ENCODE data around the gene ADH1B. TPM values are rescaled to one million over a fixed set of nuclear protein-coding genes. Genes with fewer than 3 reads are reported as not detected.

The ADH1B gene
- total and polyA plus RNA-seq, 11 donors: 9.3 to 304 (median 39.2) TPM

DNA sequence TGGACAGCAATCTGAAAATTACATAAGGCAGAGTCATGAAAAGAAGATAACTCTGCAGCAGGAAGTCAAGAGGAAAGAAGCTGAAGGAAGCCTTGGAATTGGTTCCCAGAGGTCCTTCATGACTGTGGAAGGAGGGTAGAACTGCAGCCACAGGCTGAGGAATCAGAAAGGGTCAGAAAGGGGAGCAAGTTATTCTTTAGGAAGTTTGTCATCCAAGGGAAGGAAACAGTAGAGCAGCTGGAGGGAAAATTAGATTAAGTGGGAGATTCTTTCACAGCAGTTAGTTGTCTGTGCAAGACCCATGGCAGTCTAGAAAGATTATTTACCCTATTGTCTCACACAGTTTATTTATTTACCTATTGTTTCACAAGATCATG is 40.7 kb upstream of the ADH1B start:
- Histone ChIP-seq H3K27me3 (no peaks in the 10 kb centered on the region), H3K27ac (peak overlapping the region in 9 of 12 donors; percentile 2 to 59 (median 41)), H3K4me1 (peaks cover 0 to 19% (median 0%) of the 10 kb centered on the region in 12 donors), H3K9me3 (peaks cover 0 to 15% (median 2%) of the 10 kb centered on the region in 12 donors), H3K4me3 (no peak overlapping the region), H3K36me3 (no peaks in the 10 kb centered on the region)
- ATAC-seq: peak in 2 of 4 donors; percentile 24 to 30
- intact Hi-C loops (cut with DNase I): no loop called here
- TF ChIP-seq POLR2A (IDR thresholded peaks at IDR 0.05): no peak
- TF ChIP-seq, protein P1, sequence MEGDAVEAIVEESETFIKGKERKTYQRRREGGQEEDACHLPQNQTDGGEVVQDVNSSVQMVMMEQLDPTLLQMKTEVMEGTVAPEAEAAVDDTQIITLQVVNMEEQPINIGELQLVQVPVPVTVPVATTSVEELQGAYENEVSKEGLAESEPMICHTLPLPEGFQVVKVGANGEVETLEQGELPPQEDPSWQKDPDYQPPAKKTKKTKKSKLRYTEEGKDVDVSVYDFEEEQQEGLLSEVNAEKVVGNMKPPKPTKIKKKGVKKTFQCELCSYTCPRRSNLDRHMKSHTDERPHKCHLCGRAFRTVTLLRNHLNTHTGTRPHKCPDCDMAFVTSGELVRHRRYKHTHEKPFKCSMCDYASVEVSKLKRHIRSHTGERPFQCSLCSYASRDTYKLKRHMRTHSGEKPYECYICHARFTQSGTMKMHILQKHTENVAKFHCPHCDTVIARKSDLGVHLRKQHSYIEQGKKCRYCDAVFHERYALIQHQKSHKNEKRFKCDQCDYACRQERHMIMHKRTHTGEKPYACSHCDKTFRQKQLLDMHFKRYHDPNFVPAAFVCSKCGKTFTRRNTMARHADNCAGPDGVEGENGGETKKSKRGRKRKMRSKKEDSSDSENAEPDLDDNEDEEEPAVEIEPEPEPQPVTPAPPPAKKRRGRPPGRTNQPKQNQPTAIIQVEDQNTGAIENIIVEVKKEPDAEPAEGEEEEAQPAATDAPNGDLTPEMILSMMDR (IDR thresholded peaks at IDR 0.05): no peak
- no peak for DNase-seq

DNA sequence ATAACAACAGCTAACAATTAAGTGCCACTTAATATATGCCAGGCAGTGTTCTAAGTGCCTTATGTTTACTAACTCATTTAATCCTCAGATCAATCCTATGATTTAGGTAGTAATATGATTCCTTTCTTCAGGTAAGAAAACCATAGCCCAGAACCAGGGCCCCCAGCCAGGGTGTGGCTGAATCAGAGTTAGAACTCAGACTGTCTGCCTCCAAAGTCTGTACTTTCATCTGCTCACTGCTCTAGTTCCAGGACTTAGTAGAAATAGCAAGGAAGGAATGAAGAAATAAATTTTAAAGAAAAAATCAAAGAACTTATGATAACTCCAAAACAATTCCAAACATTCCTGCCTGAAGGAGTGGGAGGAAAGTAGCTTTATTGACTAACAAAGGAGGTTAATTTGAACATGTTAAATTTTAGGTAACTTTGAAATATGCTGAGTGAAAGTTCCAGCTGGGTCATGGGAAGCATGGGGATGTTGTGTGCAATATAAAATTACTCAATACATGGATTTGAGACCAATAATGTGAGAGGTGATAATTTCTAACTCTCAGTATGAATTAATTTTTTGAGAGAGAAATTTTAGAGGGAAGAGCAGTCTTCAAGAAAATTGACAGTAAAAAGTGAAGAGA is 40.2 kb upstream of the ADH1B start:
- ATAC-seq: peak in 1 of 4 donors; percentile 47
- intact Hi-C loops (cut with DNase I): no loop called here
- Histone ChIP-seq H3K4me3 (no peak overlapping the region), H3K9me3 (peaks cover 0 to 15% (median 2%) of the 10 kb centered on the region in 12 donors), H3K27me3 (no peaks in the 10 kb centered on the region), H3K36me3 (no peaks in the 10 kb centered on the region), H3K4me1 (peaks cover 0 to 19% (median 0%) of the 10 kb centered on the region in 12 donors), H3K27ac (peak overlapping the region in 7 of 12 donors; percentile 2 to 59 (median 41))
- TF ChIP-seq, protein P1 (IDR thresholded peaks at IDR 0.05): no peak
- no peak for TF ChIP-seq POLR2A (IDR thresholded peaks at IDR 0.05)
- DNase-seq: no peak

DNA sequence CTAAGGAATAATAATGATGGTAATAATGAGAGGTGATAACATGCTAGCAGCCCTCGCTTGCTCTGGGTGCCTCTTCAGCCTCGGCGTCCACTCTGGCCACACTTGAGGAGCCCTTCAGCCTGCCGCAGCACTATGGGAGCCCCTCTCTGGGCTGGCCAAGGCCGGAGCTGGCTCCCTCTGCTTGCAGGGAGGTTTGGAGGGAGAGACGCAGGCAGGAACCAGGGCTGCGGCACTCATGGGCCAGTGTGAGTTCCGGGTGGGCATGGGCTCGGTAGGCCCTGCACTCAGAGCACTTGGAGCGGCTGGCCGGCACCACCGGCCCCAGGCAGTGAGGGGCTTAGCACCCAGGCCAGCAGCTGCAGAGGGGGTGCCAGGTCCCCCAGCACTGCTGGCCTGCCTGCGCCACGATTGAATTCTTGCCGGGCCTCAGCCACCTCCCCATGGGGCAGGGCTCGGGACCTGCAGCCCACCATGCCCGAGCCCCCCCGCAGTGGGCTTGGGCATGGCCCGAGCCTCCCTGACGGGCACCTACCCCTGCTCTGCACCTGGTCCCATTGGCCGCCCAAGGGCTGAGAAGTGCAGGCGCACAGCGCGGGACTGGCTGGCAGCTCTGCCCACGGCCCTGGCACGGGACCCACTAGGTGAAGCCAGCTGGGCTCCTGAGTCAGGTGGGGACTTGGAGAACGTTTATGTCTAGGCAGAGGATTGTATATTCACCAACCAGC is 38.4 kb upstream of the ADH1B start:
- intact Hi-C loops (cut with DNase I): no loop called here
- Histone ChIP-seq H3K9me3 (no peaks in the 10 kb centered on the region), H3K36me3 (no peaks in the 10 kb centered on the region), H3K4me3 (no peak overlapping the region), H3K4me1 (peaks cover 0 to 19% (median 0%) of the 10 kb centered on the region in 12 donors), H3K27ac (no peak overlapping the region), H3K27me3 (no peaks in the 10 kb centered on the region)
- WGBS, 4 donors: 86 to 92% (median 91%) methylated on average over 8 to 27 of the region's 27 CpGs
- DNase-seq: no peak
- ATAC-seq: no peak
- TF ChIP-seq, protein P1 (IDR thresholded peaks at IDR 0.05): no peak
- TF ChIP-seq POLR2A (IDR thresholded peaks at IDR 0.05): no peak

DNA sequence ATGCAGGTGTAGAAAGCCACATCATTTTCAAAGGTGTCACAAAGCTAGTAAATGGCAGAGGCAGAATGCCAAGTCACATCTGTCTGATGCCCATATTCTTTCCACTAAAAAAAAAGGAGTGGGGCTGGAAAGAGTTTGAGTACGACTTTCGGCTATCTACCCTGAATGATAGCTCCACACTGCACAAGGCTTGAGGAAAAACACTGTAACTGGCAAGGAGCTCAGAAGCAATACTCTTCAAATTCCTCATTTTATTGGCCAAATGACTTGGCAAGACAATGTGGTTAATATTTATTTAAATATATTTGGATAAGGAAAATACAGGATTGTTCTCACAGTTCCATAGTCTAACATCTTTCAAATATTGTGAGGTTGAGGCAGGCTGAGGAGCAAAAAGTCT is 36.7 kb upstream of the ADH1B start:
- DNase-seq (no peak), ATAC-seq (no peak)
- Histone ChIP-seq H3K27ac (no peak overlapping the region), H3K4me3 (no peak overlapping the region), H3K27me3 (no peaks in the 10 kb centered on the region), H3K36me3 (no peaks in the 10 kb centered on the region), H3K4me1 (peaks cover 0 to 15% (median 0%) of the 10 kb centered on the region in 12 donors), H3K9me3 (no peaks in the 10 kb centered on the region)
- TF ChIP-seq, protein P1 (IDR thresholded peaks at IDR 0.05): no peak
- no peak for TF ChIP-seq POLR2A (IDR thresholded peaks at IDR 0.05)
- intact Hi-C loops (cut with DNase I): no loop called here
- 72 to 89% (median 82%) methylated on average over 2 of the region's 2 CpGs for WGBS, 4 donors
